ENCODE measurements around the gene PLEKHA7.
A peak's percentile ranks its signal among the peaks of the same experiment; 100 is the strongest.
"Not testable (repeated sequence)": the region's sequence is repeated elsewhere in the genome, so short reads cannot be mapped to it uniquely, and the experiment has no call there.

PLEKHA7 gene

DNA sequence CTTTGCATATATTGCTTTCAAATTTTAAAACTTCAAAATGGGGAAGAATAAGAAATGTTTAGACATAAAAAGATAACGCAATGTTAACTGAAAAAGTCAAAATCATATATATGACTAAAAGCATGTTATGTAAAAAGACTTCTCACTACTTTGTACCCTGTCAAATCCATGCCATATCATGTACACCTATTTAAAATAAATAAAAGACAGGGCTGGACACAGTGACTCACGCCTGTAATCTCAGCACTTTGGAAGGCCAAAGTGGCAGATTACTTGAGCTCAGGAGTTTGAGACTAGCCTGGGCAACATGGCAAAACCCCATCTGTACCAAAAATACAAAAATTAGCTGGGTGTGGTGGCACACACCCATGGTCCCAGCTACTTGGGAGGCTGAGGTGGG is 109.5 kb downstream of the PLEKHA7 start:
- DNase-seq, result not testable (repeated sequence)

GRCh38 chr11:16902781-16903378 is 111.3 kb downstream of the PLEKHA7 start:
- no peak for DNase-seq

- DNase-seq, result no peak
These were observed 112.0 kb downstream of the PLEKHA7 start for GRCh38 chr11:16902182-16902581.

GRCh38 chr11:16900491-16900890 is 113.7 kb downstream of the PLEKHA7 start:
- DNase-seq, result no peak

DNA sequence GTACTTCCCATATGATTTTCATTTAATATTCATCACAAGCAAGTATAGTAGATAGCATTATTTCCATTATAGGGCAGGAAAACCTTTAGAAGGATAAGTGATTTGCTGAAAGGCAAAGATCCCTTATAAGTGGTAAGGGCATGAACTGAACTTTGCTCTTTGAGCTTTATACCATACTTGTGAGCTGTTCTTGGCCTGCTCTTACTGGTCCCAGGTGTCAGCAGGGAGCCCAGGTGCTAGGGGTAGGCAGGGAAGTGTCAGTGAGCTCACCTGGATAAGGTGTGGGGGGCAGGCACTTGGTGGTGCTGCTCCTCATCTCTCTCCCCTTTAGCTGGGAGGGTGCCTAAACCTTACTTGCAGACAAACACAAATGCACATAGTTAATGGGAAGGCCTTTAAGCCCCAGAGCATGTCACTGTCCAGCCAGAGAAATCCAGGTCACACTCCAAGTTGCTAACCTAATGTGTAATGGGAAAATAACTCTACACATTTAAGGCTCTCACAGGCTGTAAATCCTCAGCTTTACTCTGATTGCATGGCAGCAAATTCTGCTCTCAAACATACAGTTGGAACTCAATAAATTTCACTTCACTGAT is 114.4 kb downstream of the PLEKHA7 start:
- DNase-seq, result no peak

- DNase-seq, result no peak
These were observed 115.8 kb downstream of the PLEKHA7 start for GRCh38 chr11:16898274-16898985.

DNA sequence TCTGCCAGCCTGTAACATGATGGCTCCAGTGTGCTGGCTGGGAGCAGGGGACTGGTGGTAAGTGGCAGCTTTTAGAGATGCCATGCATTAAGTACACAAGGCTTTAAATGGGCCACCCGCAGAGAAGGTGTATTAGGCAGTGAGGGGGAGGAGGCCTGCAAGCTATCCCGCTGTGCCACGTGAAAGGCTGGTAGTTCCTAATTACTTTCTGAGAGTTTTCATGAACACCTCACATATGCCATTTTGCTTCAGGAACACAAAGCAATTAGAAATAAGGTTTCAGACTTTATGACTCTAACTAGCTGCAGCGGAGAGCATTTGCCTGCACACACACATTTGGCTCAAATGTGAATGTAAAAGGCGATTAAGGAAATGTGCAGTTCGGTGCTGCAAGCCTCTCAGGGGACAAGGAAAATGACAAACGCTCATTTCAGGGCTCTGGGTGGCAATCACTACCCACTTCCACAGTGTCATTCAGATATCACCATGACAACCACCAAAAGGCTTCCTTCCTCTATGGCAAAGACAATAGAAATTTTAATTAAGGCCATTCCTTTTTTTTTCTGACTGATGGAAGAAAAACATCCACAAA is 116.6 kb downstream of the PLEKHA7 start:
- no peak for DNase-seq

DNA sequence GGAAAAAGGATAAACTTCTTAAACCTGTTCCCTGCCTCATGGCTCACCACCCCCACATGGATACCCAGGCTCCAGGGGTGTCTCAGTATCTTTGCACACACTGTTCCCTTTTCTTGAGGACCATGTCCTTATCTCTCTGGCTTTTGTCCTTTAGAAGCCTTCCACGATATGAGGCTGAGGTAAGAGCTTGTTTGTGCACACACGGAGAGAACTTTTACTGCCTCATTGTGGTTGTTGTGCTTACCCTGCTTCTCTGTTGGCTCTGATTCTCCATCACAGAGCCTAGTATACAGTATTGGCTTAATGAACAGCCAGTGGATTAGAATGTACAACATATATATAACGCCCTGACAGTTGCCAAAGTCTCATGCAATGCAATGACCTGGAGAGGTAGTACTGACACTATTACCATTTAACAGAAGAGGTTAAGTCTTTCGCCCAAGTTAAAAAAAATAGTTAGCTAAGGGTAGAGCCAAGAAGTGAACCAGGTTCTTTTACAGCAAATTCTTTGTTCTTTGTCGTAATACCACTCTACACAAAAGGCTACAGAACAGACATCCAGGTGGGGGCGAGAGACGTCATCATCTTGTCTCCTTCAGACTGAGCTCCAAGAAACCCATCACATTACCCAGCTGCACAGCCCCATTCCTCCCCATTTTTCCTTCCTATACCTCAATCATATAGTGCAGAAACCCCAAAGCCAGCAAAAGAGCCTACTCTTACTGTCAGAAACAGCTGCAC is 117.3 kb downstream of the PLEKHA7 start:
- DNase-seq, result no peak

- no peak for DNase-seq
These were observed 118.9 kb downstream of the PLEKHA7 start for GRCh38 chr11:16895306-16895705.

DNA sequence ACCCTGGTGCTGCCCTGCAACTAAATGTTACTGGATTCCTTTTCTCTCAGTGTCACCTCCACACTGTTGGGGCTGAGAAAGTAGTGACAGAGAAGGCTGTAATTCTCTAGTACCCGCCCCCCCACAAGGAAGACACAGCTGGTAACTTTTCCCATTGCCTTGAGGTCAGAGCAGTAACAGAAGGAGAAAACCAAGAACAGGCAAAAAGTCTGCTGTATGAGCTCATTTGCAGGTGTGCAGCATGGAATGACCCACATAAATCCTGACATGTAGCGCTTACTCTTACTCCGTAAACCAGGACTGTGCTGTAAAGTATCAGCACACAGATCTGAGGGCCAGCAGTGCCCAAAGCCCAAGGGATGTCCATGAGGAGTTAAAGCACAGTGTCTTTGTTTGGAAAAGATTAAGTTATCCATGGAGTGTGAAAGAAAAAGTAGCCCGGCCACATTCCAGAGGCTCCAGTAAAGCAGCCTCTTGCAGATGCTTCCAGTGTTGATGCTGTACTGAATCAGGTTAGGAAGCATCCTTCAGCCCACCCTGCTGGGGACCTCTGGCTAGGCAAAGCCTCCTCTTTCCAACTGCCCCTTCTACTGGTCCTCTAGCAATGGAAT is 120.7 kb downstream of the PLEKHA7 start:
- no peak for DNase-seq

- no peak for DNase-seq
These were observed 122.2 kb downstream of the PLEKHA7 start for GRCh38 chr11:16891964-16892363.

DNA sequence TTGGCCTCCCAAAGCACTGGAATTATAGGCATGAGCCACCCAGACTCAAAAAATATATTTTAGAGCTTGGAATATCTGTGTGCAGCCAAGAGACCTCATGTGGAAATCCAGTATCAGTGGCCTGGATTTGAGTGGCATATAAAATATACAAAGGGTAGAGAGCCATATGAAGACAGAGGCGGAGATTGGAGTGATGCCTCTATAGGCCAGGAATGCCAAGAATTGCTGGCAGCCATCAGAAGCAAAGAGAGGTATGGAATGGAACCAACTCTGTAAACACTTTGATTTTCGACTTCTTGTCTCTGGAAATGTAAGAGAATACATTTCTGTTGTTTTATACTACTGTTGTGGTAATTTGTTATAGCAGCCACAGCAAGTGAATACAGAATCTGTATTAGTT is 123.0 kb downstream of the PLEKHA7 start:
- DNase-seq, result no peak

- DNase-seq, result no peak
These were observed 123.8 kb downstream of the PLEKHA7 start for GRCh38 chr11:16890442-16890841.

DNA sequence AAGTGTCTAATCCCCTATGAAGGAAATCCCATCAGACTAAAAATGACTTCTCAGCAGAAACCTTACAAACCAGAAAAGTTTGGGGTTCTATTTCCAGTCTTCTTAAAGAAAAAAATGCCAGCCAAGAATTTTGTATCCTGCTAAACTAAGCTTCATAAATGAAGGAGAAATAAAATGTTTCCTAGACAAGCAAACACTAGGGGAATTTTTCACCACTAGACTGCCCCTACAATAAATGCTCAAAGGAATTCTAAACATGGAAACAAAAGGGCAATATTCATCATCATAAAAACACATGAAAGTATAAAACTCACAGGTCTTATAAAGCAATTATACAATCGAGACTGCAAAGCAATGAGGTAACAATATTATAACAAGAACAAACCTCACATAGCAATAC is 124.3 kb downstream of the PLEKHA7 start:
- no peak for DNase-seq

DNA sequence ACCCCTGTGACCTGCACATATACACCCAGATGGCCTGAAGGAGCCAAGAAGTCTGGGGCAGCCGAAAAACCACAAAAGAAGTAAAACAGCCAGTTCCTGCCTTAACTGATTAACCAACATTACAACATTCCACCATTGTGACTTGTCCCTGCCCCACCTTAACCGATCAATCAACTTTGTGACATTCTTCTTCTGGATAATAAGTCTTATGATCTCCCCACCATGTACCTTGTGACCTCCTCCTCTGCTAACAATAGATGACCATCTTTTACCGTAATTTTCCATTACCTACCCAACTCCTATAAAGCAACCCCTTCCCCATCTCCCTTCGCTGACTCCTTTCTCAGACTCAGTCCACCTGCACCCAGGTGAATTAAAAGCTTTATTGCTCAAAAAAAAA is 125.2 kb downstream of the PLEKHA7 start:
- DNase-seq, result not testable (repeated sequence)

GRCh38 chr11:16887887-16888286 is 126.3 kb downstream of the PLEKHA7 start:
- not testable (repeated sequence) for DNase-seq

GRCh38 chr11:16883174-16883573 is 131.0 kb downstream of the PLEKHA7 start:
- DNase-seq, result no peak

- DNase-seq, result no peak
These were observed 132.4 kb downstream of the PLEKHA7 start for GRCh38 chr11:16881766-16882165.

- DNase-seq, result peak in 4 of 14 donors; percentile 12 to 59 (median 17)
These were observed 133.0 kb downstream of the PLEKHA7 start for GRCh38 chr11:16881074-16881709.

GRCh38 chr11:16880184-16880801 is 133.9 kb downstream of the PLEKHA7 start:
- DNase-seq, result no peak

GRCh38 chr11:16879690-16880089 is 134.5 kb downstream of the PLEKHA7 start:
- no peak for DNase-seq
